ENCODE data around the gene FTO.

Gene FTO

GRCh38 chr16:54015147-54015546, 311.2 kb downstream of the FTO start:
- Mint-ChIP-seq H3K27me3 (no peaks in the 10 kb centered on the region), H3K27ac (no peak overlapping the region), H3K36me3 (peaks cover 3% of the 10 kb centered on the region), H3K4me1 (peaks cover 2% of the 10 kb centered on the region), H3K9me3 (peaks cover 4% of the 10 kb centered on the region), H3K4me3 (no peak overlapping the region)
- no peak for DNase-seq
- CTCF ChIA-PET, result no interaction called here

- CTCF ChIA-PET, result no interaction called here
- Mint-ChIP-seq H3K9me3 (no peaks in the 10 kb centered on the region), H3K27me3 (no peaks in the 10 kb centered on the region), H3K4me3 (no peak overlapping the region), H3K27ac (no peak overlapping the region), H3K4me1 (no peaks in the 10 kb centered on the region), H3K36me3 (no peaks in the 10 kb centered on the region)
- no peak for DNase-seq
Observed at GRCh38 chr16:54022362-54022761, 318.4 kb downstream of the FTO start.

GRCh38 chr16:54026456-54026855, 322.5 kb downstream of the FTO start:
- H3K27me3 Mint-ChIP-seq, result no peaks in the 10 kb centered on the region
- H3K4me3 Mint-ChIP-seq, result no peak overlapping the region
- H3K36me3 Mint-ChIP-seq, result no peaks in the 10 kb centered on the region
- CTCF ChIA-PET, result no interaction called here
- no peak overlapping the region for H3K27ac Mint-ChIP-seq
- peaks cover 10% of the 10 kb centered on the region for H3K9me3 Mint-ChIP-seq
- H3K4me1 Mint-ChIP-seq, result no peaks in the 10 kb centered on the region
- DNase-seq, result no peak

GRCh38 chr16:54027062-54027461, 323.1 kb downstream of the FTO start:
- Mint-ChIP-seq H3K4me3 (no peak overlapping the region), H3K27me3 (no peaks in the 10 kb centered on the region), H3K27ac (no peak overlapping the region), H3K36me3 (no peaks in the 10 kb centered on the region), H3K4me1 (no peaks in the 10 kb centered on the region), H3K9me3 (peaks cover 13% of the 10 kb centered on the region)
- CTCF ChIA-PET, result no interaction called here
- no peak for DNase-seq

GRCh38 chr16:54027558-54027957, 323.6 kb downstream of the FTO start:
- Mint-ChIP-seq H3K9me3 (peaks cover 13% of the 10 kb centered on the region), H3K4me3 (no peak overlapping the region)

GRCh38 chr16:54027995-54028394, 324.0 kb downstream of the FTO start:
- CTCF ChIA-PET, result no interaction called here
- no peak overlapping the region for H3K27ac Mint-ChIP-seq
- H3K9me3 Mint-ChIP-seq, result peaks cover 16% of the 10 kb centered on the region
- no peak overlapping the region for H3K4me3 Mint-ChIP-seq
- DNase-seq, result no peak
- H3K36me3 Mint-ChIP-seq, result no peaks in the 10 kb centered on the region
- H3K27me3 Mint-ChIP-seq, result no peaks in the 10 kb centered on the region
- no peaks in the 10 kb centered on the region for H3K4me1 Mint-ChIP-seq

More at GRCh38 chr16:54027558-54027957, 323.6 kb downstream of the FTO start:
- CTCF ChIA-PET, result no interaction called here
- no peaks in the 10 kb centered on the region for H3K4me1 Mint-ChIP-seq
- no peak overlapping the region for H3K27ac Mint-ChIP-seq
- no peaks in the 10 kb centered on the region for H3K27me3 Mint-ChIP-seq
- DNase-seq, result no peak
- H3K36me3 Mint-ChIP-seq, result no peaks in the 10 kb centered on the region

- no peak overlapping the region for H3K4me3 Mint-ChIP-seq
- no peaks in the 10 kb centered on the region for H3K36me3 Mint-ChIP-seq
- H3K27me3 Mint-ChIP-seq, result no peaks in the 10 kb centered on the region
- CTCF ChIA-PET, result no interaction called here
- DNase-seq, result no peak
- no peaks in the 10 kb centered on the region for H3K4me1 Mint-ChIP-seq
- peaks cover 16% of the 10 kb centered on the region for H3K9me3 Mint-ChIP-seq
- no peak overlapping the region for H3K27ac Mint-ChIP-seq
Observed at GRCh38 chr16:54030451-54030850, 326.5 kb downstream of the FTO start.

- Mint-ChIP-seq H3K9me3 (peaks cover 16% of the 10 kb centered on the region), H3K27ac (no peak overlapping the region), H3K27me3 (no peaks in the 10 kb centered on the region), H3K4me1 (no peaks in the 10 kb centered on the region), H3K4me3 (no peak overlapping the region), H3K36me3 (no peaks in the 10 kb centered on the region)
- CTCF ChIA-PET, result no interaction called here
- DNase-seq, result no peak
Observed at GRCh38 chr16:54031107-54031760, 327.3 kb downstream of the FTO start.

GRCh38 chr16:54033747-54034146, 329.8 kb downstream of the FTO start:
- Mint-ChIP-seq H3K36me3 (no peaks in the 10 kb centered on the region), H3K4me3 (no peak overlapping the region), H3K9me3 (peaks cover 16% of the 10 kb centered on the region), H3K27me3 (no peaks in the 10 kb centered on the region), H3K4me1 (no peaks in the 10 kb centered on the region), H3K27ac (no peak overlapping the region)
- no peak for DNase-seq
- CTCF ChIA-PET, result no interaction called here

- H3K27me3 Mint-ChIP-seq, result no peaks in the 10 kb centered on the region
- peaks cover 16% of the 10 kb centered on the region for H3K9me3 Mint-ChIP-seq
- no peak overlapping the region for H3K4me3 Mint-ChIP-seq
- CTCF ChIA-PET, result no interaction called here
- no peak overlapping the region for H3K27ac Mint-ChIP-seq
- no peaks in the 10 kb centered on the region for H3K4me1 Mint-ChIP-seq
- DNase-seq, result no peak
- H3K36me3 Mint-ChIP-seq, result no peaks in the 10 kb centered on the region
Observed at GRCh38 chr16:54034684-54035083, 330.7 kb downstream of the FTO start.

- Mint-ChIP-seq H3K9me3 (peaks cover 11% of the 10 kb centered on the region), H3K27ac (no peak overlapping the region), H3K36me3 (peaks cover 7% of the 10 kb centered on the region), H3K27me3 (no peaks in the 10 kb centered on the region), H3K4me3 (no peak overlapping the region), H3K4me1 (no peaks in the 10 kb centered on the region)
- CTCF ChIA-PET, result no interaction called here
- DNase-seq, result no peak
Observed at GRCh38 chr16:54040480-54040879, 336.5 kb downstream of the FTO start.

- CTCF ChIA-PET, result no interaction called here
- Mint-ChIP-seq H3K27me3 (no peaks in the 10 kb centered on the region), H3K4me1 (no peaks in the 10 kb centered on the region), H3K9me3 (peaks cover 11% of the 10 kb centered on the region), H3K36me3 (peaks cover 7% of the 10 kb centered on the region), H3K4me3 (no peak overlapping the region), H3K27ac (no peak overlapping the region)
- no peak for DNase-seq
Observed at GRCh38 chr16:54040975-54041374, 337.0 kb downstream of the FTO start.

- H3K27me3 Mint-ChIP-seq, result no peaks in the 10 kb centered on the region
- peaks cover 3% of the 10 kb centered on the region for H3K4me1 Mint-ChIP-seq
- H3K27ac Mint-ChIP-seq, result no peak overlapping the region
- no peak for DNase-seq
- CTCF ChIA-PET, result no interaction called here
- no peaks in the 10 kb centered on the region for H3K9me3 Mint-ChIP-seq
- H3K36me3 Mint-ChIP-seq, result peaks cover 1% of the 10 kb centered on the region
- H3K4me3 Mint-ChIP-seq, result no peak overlapping the region
Observed at GRCh38 chr16:54048586-54049495, 344.9 kb downstream of the FTO start.

GRCh38 chr16:54049591-54050458, 345.9 kb downstream of the FTO start:
- Mint-ChIP-seq H3K4me1 (peaks cover 3% of the 10 kb centered on the region), H3K36me3 (peaks cover 1% of the 10 kb centered on the region), H3K27ac (no peak overlapping the region), H3K9me3 (no peaks in the 10 kb centered on the region), H3K27me3 (no peaks in the 10 kb centered on the region), H3K4me3 (no peak overlapping the region)
- DNase-seq, result no peak
- CTCF ChIA-PET, result no interaction called here
